Left ventricle myocardium inferior (tissue), 1 donor: ENCODE results near the gene ATP13A1. TPM values are rescaled to one million over a fixed set of nuclear protein-coding genes. Genes with fewer than 3 reads are reported as not detected.

ENCODE experiments used
- DNase-seq: peaks from one replicate; pipeline ENCODE4 v3.0.0-alpha.2; 2020
- H3K27ac ChIP-seq: fragments of 200-600 bp; replicated peaks from 2 replicates; pipeline ENCODE4 v1.8.0; 2021
- H3K27me3 ChIP-seq: fragments of 200-600 bp; 2 replicates; pipeline ENCODE4 v1.8.0; 2021; ENCODE audit warnings: low read depth
- H3K36me3 ChIP-seq: fragments of 200-600 bp; 2 replicates; pipeline ENCODE4 v1.8.0; 2021
- H3K4me1 ChIP-seq: fragments of 200-600 bp; 2 replicates; pipeline ENCODE4 v1.8.0; 2021
- H3K4me3 ChIP-seq: fragments of 200-600 bp; 2 replicates; pipeline ENCODE4 v1.8.0; 2021; ENCODE audit warnings: mild to moderate bottlenecking, moderate library complexity
- H3K9me3 ChIP-seq: fragments of 200-600 bp; replicated peaks from 2 replicates; pipeline ENCODE4 v1.8.0; 2021
- intact Hi-C: fragments of 100-400 bp; cut with micrococcal nuclease; formaldehyde crosslinking; loops from one replicate; pipeline ENCODE4 v1.11.0; 2022
- total RNA-seq: library from RNA; stranded (reverse); fragmentation: NEBNext Ultra II Directional; extraction: Animal tissue kit (Norgen Biotek cat#: 25700); gene quantifications from one replicate; pipeline ENCODE4 v1.2.1, GENCODE V29; 2021
- TF ChIP-seq, protein P1 (sequence below): fragments of 200-600 bp; IDR thresholded peaks from 2 replicates; pipeline ENCODE4 v1.8.0; 2021; ENCODE audit warnings: antibody characterized with exemption, mild to moderate bottlenecking, borderline replicate concordance
- donor health status: DM: no; HTN: yes; CAD: no; lungs with severe emphysema.

The ATP13A1 gene
- total RNA-seq, 1 donor from 2014 or later, result 16.5 TPM

DNA sequence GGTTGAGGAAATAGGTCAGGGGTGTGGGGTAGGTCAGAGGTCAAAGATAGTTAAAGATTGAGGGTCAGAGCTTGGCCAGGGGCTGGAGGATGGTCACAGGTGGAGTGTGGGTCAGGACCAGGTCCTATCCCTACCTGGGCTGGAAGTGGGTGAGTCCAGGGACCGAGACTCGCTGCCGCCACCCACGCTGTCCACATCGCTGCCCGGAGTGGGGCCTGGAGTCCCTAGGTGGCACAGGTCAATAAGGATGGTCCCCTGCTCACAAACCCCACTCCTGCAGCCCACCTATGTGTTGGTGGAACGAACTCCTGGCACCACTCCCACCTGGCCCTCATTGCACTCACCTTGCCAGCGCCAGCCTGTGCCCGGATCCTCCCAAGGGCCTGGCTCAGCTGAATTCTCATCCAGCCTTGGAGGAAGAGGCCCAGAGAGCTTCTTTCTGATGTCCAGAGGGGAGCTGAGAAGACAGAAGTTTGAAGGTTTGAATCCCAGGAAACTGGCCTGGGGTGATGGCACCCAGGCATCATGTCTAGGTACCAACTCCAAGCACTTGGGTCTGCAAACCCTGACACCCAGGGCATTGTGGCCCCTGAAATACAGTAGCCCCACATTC is 26.8 kb downstream of the ATP13A1 start:
- no peak for DNase-seq
- Histone ChIP-seq H3K27ac (no peak overlapping the region), H3K9me3 (no peaks in the 10 kb centered on the region), H3K36me3 (peaks cover 11% of the 10 kb centered on the region), H3K4me1 (no peaks in the 10 kb centered on the region), H3K27me3 (peaks cover 11% of the 10 kb centered on the region), H3K4me3 (no peak overlapping the region)
- TF ChIP-seq, protein P1, sequence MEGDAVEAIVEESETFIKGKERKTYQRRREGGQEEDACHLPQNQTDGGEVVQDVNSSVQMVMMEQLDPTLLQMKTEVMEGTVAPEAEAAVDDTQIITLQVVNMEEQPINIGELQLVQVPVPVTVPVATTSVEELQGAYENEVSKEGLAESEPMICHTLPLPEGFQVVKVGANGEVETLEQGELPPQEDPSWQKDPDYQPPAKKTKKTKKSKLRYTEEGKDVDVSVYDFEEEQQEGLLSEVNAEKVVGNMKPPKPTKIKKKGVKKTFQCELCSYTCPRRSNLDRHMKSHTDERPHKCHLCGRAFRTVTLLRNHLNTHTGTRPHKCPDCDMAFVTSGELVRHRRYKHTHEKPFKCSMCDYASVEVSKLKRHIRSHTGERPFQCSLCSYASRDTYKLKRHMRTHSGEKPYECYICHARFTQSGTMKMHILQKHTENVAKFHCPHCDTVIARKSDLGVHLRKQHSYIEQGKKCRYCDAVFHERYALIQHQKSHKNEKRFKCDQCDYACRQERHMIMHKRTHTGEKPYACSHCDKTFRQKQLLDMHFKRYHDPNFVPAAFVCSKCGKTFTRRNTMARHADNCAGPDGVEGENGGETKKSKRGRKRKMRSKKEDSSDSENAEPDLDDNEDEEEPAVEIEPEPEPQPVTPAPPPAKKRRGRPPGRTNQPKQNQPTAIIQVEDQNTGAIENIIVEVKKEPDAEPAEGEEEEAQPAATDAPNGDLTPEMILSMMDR, result no peak
- intact Hi-C loops, result no loop called here

GRCh38 chr19:19635313-19635702 is 28.2 kb downstream of the ATP13A1 start:
- Histone ChIP-seq H3K9me3 (no peaks in the 10 kb centered on the region), H3K27me3 (peaks cover 11% of the 10 kb centered on the region), H3K4me3 (no peak overlapping the region), H3K27ac (no peak overlapping the region), H3K4me1 (no peaks in the 10 kb centered on the region), H3K36me3 (peaks cover 11% of the 10 kb centered on the region)
- intact Hi-C loops, result no loop called here
- TF ChIP-seq, protein P1, result no peak
- DNase-seq, result no peak

GRCh38 chr19:19634516-19635312 is 28.8 kb downstream of the ATP13A1 start:
- TF ChIP-seq, protein P1, result no peak
- Histone ChIP-seq H3K4me1 (no peaks in the 10 kb centered on the region), H3K27ac (no peak overlapping the region), H3K27me3 (peaks cover 11% of the 10 kb centered on the region), H3K36me3 (peaks cover 11% of the 10 kb centered on the region), H3K4me3 (no peak overlapping the region), H3K9me3 (no peaks in the 10 kb centered on the region)
- DNase-seq, result no peak
- intact Hi-C loops, result no loop called here

DNA sequence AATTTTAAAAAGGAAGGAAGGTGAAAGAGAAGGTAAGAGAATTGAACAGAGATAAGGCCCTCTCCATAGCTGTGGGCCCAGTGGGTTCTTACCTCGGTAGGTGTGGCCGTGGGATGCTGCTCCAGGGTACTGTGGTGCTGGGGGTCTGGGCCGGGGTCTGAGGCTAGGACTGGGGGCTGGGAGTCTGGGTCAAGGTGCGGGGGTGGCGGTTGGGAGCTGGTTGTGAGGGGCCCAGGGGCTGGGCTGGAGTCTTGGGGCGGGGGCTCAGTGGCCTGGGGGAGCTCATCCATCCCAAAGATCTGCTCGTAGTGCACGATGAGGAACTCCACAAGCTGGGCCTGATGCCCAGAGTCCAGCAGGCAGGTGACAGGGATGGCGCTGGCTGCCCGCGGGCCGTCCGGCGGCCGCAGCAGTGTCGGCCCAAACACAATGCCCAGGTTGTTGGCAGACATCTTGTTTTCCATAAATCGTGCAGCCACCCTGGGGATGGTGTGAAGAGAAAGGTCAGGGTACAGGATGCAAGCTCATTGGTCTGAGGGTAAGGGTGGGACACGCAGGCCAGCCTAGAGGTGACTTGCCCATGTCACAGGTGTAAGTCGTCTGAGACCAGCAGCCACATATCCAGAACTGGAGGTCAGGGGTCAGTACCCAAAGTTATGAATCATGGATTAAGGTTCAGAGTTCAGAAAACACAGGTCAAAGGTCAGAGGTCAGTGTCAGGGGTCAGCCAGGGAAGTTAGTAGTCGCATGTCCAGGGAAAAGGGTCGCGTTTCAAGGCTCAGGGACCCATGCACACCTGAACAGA is 29.6 kb downstream of the ATP13A1 start:
- H3K9me3 ChIP-seq, result no peaks in the 10 kb centered on the region
- no peaks in the 10 kb centered on the region for H3K4me1 ChIP-seq
- no peak for DNase-seq
- intact Hi-C loops, result no loop called here
- H3K4me3 ChIP-seq, result no peak overlapping the region
- H3K27ac ChIP-seq, result no peak overlapping the region
- peaks cover 11% of the 10 kb centered on the region for H3K27me3 ChIP-seq
- H3K36me3 ChIP-seq, result peaks cover 11% of the 10 kb centered on the region
- TF ChIP-seq, protein P1, result no peak

GRCh38 chr19:19632661-19633060 is 30.8 kb downstream of the ATP13A1 start:
- DNase-seq, result no peak
- Histone ChIP-seq H3K4me1 (peaks cover 12% of the 10 kb centered on the region), H3K36me3 (peaks cover 11% of the 10 kb centered on the region), H3K4me3 (no peak overlapping the region), H3K9me3 (no peaks in the 10 kb centered on the region), H3K27ac (no peak overlapping the region), H3K27me3 (peaks cover 19% of the 10 kb centered on the region)
- intact Hi-C loops, result no loop called here
- TF ChIP-seq, protein P1, result no peak
